ENCODE results near the gene PARVB.

PARVB gene

GRCh38 chr22:44090571-44090905 is 66.4 kb downstream of the PARVB start:
- H3K36me3 ChIP-seq (ENCODE audit: insufficient read depth, low read length): no peaks in the 10 kb centered on the region
- peaks cover 8% of the 10 kb centered on the region for H3K4me1 ChIP-seq (ENCODE audit: control insufficient read depth, insufficient read depth, low read length, unreplicated experiment)
- no peak overlapping the region for H3K4me3 ChIP-seq (ENCODE audit: low read depth, low read length)
- H2AFZ ChIP-seq (ENCODE audit: low read length, unreplicated experiment): no peak overlapping the region
- H3K79me2 ChIP-seq (ENCODE audit: control insufficient read depth, insufficient read depth, low read length, unreplicated experiment): no peaks in the 10 kb centered on the region
- H3K27ac ChIP-seq (ENCODE audit: low read depth, low read length): no peak overlapping the region
- no peaks in the 10 kb centered on the region for H3K27me3 ChIP-seq (ENCODE audit: insufficient read depth, low read length)

GRCh38 chr22:44091021-44091721 is 67.1 kb downstream of the PARVB start:
- H3K4me1 ChIP-seq (ENCODE audit: control insufficient read depth, insufficient read depth, low read length, unreplicated experiment): peaks cover 8% of the 10 kb centered on the region
- H3K27ac ChIP-seq (ENCODE audit: low read depth, low read length): no peak overlapping the region
- H3K27me3 ChIP-seq (ENCODE audit: insufficient read depth, low read length): no peaks in the 10 kb centered on the region
- no peak overlapping the region for H3K4me3 ChIP-seq (ENCODE audit: low read depth, low read length)
- H3K79me2 ChIP-seq (ENCODE audit: control insufficient read depth, insufficient read depth, low read length, unreplicated experiment): no peaks in the 10 kb centered on the region
- H2AFZ ChIP-seq (ENCODE audit: low read length, unreplicated experiment): no peak overlapping the region
- no peaks in the 10 kb centered on the region for H3K36me3 ChIP-seq (ENCODE audit: insufficient read depth, low read length)

GRCh38 chr22:44091751-44092150 is 67.6 kb downstream of the PARVB start:
- no peaks in the 10 kb centered on the region for H3K27me3 ChIP-seq (ENCODE audit: insufficient read depth, low read length)
- no peak overlapping the region for H2AFZ ChIP-seq (ENCODE audit: low read length, unreplicated experiment)
- H3K79me2 ChIP-seq (ENCODE audit: control insufficient read depth, insufficient read depth, low read length, unreplicated experiment): no peaks in the 10 kb centered on the region
- H3K4me3 ChIP-seq (ENCODE audit: low read depth, low read length): no peak overlapping the region
- no peak overlapping the region for H3K27ac ChIP-seq (ENCODE audit: low read depth, low read length)
- no peaks in the 10 kb centered on the region for H3K36me3 ChIP-seq (ENCODE audit: insufficient read depth, low read length)
- peaks cover 8% of the 10 kb centered on the region for H3K4me1 ChIP-seq (ENCODE audit: control insufficient read depth, insufficient read depth, low read length, unreplicated experiment)

GRCh38 chr22:44092636-44093220 is 68.6 kb downstream of the PARVB start:
- H3K36me3 ChIP-seq (ENCODE audit: insufficient read depth, low read length): no peaks in the 10 kb centered on the region
- H3K27ac ChIP-seq (ENCODE audit: low read depth, low read length): no peak overlapping the region
- H3K4me3 ChIP-seq (ENCODE audit: low read depth, low read length): no peak overlapping the region
- H3K4me1 ChIP-seq (ENCODE audit: control insufficient read depth, insufficient read depth, low read length, unreplicated experiment): peaks cover 8% of the 10 kb centered on the region
- H2AFZ ChIP-seq (ENCODE audit: low read length, unreplicated experiment): no peak overlapping the region
- no peaks in the 10 kb centered on the region for H3K27me3 ChIP-seq (ENCODE audit: insufficient read depth, low read length)
- no peaks in the 10 kb centered on the region for H3K79me2 ChIP-seq (ENCODE audit: control insufficient read depth, insufficient read depth, low read length, unreplicated experiment)

- H3K79me2 ChIP-seq (ENCODE audit: control insufficient read depth, insufficient read depth, low read length, unreplicated experiment): no peaks in the 10 kb centered on the region
- peaks cover 7% of the 10 kb centered on the region for H3K4me1 ChIP-seq (ENCODE audit: control insufficient read depth, insufficient read depth, low read length, unreplicated experiment)
- no peaks in the 10 kb centered on the region for H3K27me3 ChIP-seq (ENCODE audit: insufficient read depth, low read length)
- no peaks in the 10 kb centered on the region for H3K36me3 ChIP-seq (ENCODE audit: insufficient read depth, low read length)
- no peak overlapping the region for H2AFZ ChIP-seq (ENCODE audit: low read length, unreplicated experiment)
- no peak overlapping the region for H3K4me3 ChIP-seq (ENCODE audit: low read depth, low read length)
- no peak overlapping the region for H3K27ac ChIP-seq (ENCODE audit: low read depth, low read length)
Measured at GRCh38 chr22:44093791-44094190, 69.7 kb downstream of the PARVB start.

GRCh38 chr22:44094751-44095302 is 70.7 kb downstream of the PARVB start:
- Histone ChIP-seq H3K27ac (ENCODE audit: low read depth, low read length) (no peak overlapping the region), H3K36me3 (ENCODE audit: insufficient read depth, low read length) (no peaks in the 10 kb centered on the region), H3K27me3 (ENCODE audit: insufficient read depth, low read length) (no peaks in the 10 kb centered on the region), H3K4me3 (ENCODE audit: low read depth, low read length) (no peak overlapping the region), H3K79me2 (ENCODE audit: control insufficient read depth, insufficient read depth, low read length, unreplicated experiment) (no peaks in the 10 kb centered on the region), H3K4me1 (ENCODE audit: control insufficient read depth, insufficient read depth, low read length, unreplicated experiment) (no peaks in the 10 kb centered on the region), H2AFZ (ENCODE audit: low read length, unreplicated experiment) (no peak overlapping the region)

- Histone ChIP-seq H2AFZ (ENCODE audit: low read length, unreplicated experiment) (no peak overlapping the region), H3K36me3 (ENCODE audit: insufficient read depth, low read length) (no peaks in the 10 kb centered on the region), H3K27me3 (ENCODE audit: insufficient read depth, low read length) (no peaks in the 10 kb centered on the region), H3K4me1 (ENCODE audit: control insufficient read depth, insufficient read depth, low read length, unreplicated experiment) (no peaks in the 10 kb centered on the region), H3K79me2 (ENCODE audit: control insufficient read depth, insufficient read depth, low read length, unreplicated experiment) (no peaks in the 10 kb centered on the region), H3K27ac (ENCODE audit: low read depth, low read length) (no peak overlapping the region), H3K4me3 (ENCODE audit: low read depth, low read length) (no peak overlapping the region)
Measured at GRCh38 chr22:44096736-44097135, 72.6 kb downstream of the PARVB start.

GRCh38 chr22:44097263-44098020 is 73.3 kb downstream of the PARVB start:
- Histone ChIP-seq H3K27me3 (ENCODE audit: insufficient read depth, low read length) (no peaks in the 10 kb centered on the region), H2AFZ (ENCODE audit: low read length, unreplicated experiment) (no peak overlapping the region), H3K4me1 (ENCODE audit: control insufficient read depth, insufficient read depth, low read length, unreplicated experiment) (no peaks in the 10 kb centered on the region), H3K4me3 (ENCODE audit: low read depth, low read length) (no peak overlapping the region), H3K79me2 (ENCODE audit: control insufficient read depth, insufficient read depth, low read length, unreplicated experiment) (no peaks in the 10 kb centered on the region), H3K27ac (ENCODE audit: low read depth, low read length) (no peak overlapping the region), H3K36me3 (ENCODE audit: insufficient read depth, low read length) (no peaks in the 10 kb centered on the region)

- Histone ChIP-seq H3K79me2 (ENCODE audit: control insufficient read depth, insufficient read depth, low read length, unreplicated experiment) (no peaks in the 10 kb centered on the region), H3K27me3 (ENCODE audit: insufficient read depth, low read length) (no peaks in the 10 kb centered on the region), H3K36me3 (ENCODE audit: insufficient read depth, low read length) (no peaks in the 10 kb centered on the region), H2AFZ (ENCODE audit: low read length, unreplicated experiment) (no peak overlapping the region), H3K4me1 (ENCODE audit: control insufficient read depth, insufficient read depth, low read length, unreplicated experiment) (no peaks in the 10 kb centered on the region), H3K4me3 (ENCODE audit: low read depth, low read length) (no peak overlapping the region), H3K27ac (ENCODE audit: low read depth, low read length) (no peak overlapping the region)
Measured at GRCh38 chr22:44098021-44098739, 74.1 kb downstream of the PARVB start.

GRCh38 chr22:44098966-44099530 is 74.9 kb downstream of the PARVB start:
- Histone ChIP-seq H3K36me3 (ENCODE audit: insufficient read depth, low read length) (no peaks in the 10 kb centered on the region), H3K27me3 (ENCODE audit: insufficient read depth, low read length) (no peaks in the 10 kb centered on the region)

More at GRCh38 chr22:44098966-44099530, 74.9 kb downstream of the PARVB start:
- Histone ChIP-seq H2AFZ (ENCODE audit: low read length, unreplicated experiment) (no peak overlapping the region), H3K4me1 (ENCODE audit: control insufficient read depth, insufficient read depth, low read length, unreplicated experiment) (no peaks in the 10 kb centered on the region), H3K4me3 (ENCODE audit: low read depth, low read length) (no peak overlapping the region), H3K79me2 (ENCODE audit: control insufficient read depth, insufficient read depth, low read length, unreplicated experiment) (no peaks in the 10 kb centered on the region), H3K27ac (ENCODE audit: low read depth, low read length) (no peak overlapping the region)

All from ACC112 (cell line).